Measurements from ENCODE around the gene SLC4A3.

The SLC4A3 gene

GRCh38 chr2:219614076-219614860 is 13.2 kb upstream of the SLC4A3 start:
- DNase-seq: no peak

GRCh38 chr2:219615036-219615435 is 12.4 kb upstream of the SLC4A3 start:
- no peak for DNase-seq

- DNase-seq: no peak
These were observed 11.5 kb upstream of the SLC4A3 start for GRCh38 chr2:219615894-219616293.

- no peak for DNase-seq
These were observed 10.9 kb upstream of the SLC4A3 start for GRCh38 chr2:219616550-219616949.

GRCh38 chr2:219618733-219619122 is 8.7 kb upstream of the SLC4A3 start:
- no peak for DNase-seq

- no peak for DNase-seq
These were observed 8.2 kb upstream of the SLC4A3 start for GRCh38 chr2:219619235-219619634.

- no peak for DNase-seq
These were observed 6.9 kb upstream of the SLC4A3 start for GRCh38 chr2:219620546-219620945.

GRCh38 chr2:219621935-219622334 is 5.5 kb upstream of the SLC4A3 start:
- DNase-seq: no peak

GRCh38 chr2:219622472-219622871 is 5.0 kb upstream of the SLC4A3 start:
- DNase-seq: no peak

- no peak for DNase-seq
These were observed 2.9 kb upstream of the SLC4A3 start for GRCh38 chr2:219624565-219624964.

GRCh38 chr2:219625179-219625578 is 2.3 kb upstream of the SLC4A3 start:
- DNase-seq: no peak

GRCh38 chr2:219626540-219626939 is 890 bp upstream of the SLC4A3 start:
- DNase-seq: no peak

GRCh38 chr2:219628235-219628985 is 980 bp downstream of the SLC4A3 start:
- DNase-seq: no peak

- DNase-seq: no peak
These were observed 1.8 kb downstream of the SLC4A3 start for GRCh38 chr2:219628986-219629901.

GRCh38 chr2:219629976-219630695 is 2.7 kb downstream of the SLC4A3 start:
- no peak for DNase-seq

GRCh38 chr2:219630770-219631405 is 3.5 kb downstream of the SLC4A3 start:
- no peak for DNase-seq

GRCh38 chr2:219631406-219631891 is 4.0 kb downstream of the SLC4A3 start:
- no peak for DNase-seq

- no peak for DNase-seq
These were observed 4.7 kb downstream of the SLC4A3 start for GRCh38 chr2:219631904-219632759.

GRCh38 chr2:219632760-219633105 is 5.3 kb downstream of the SLC4A3 start:
- DNase-seq: no peak

- no peak for DNase-seq
These were observed 6.0 kb downstream of the SLC4A3 start for GRCh38 chr2:219633276-219634065.
